Neuronal stem cell (in vitro differentiated cells): ENCODE results near the gene PRKCE.

Experiments used
- DNase-seq: peaks from one replicate; pipeline ENCODE4 v3.0.0-alpha.2; 2013; ENCODE audit warnings: low spot score
- H2AFZ ChIP-seq: one replicate; pipeline ENCODE4 v1.6.1; 2013; ENCODE audit warnings: mild to moderate bottlenecking, low read length, inconsistent platforms
- H2AK5ac ChIP-seq: 2 replicates; pipeline ENCODE4 v1.6.1; 2013; ENCODE audit warnings: low read depth, mild to moderate bottlenecking, inconsistent platforms, low read length, moderate library complexity, mixed read lengths
- H2BK120ac ChIP-seq: 2 replicates; pipeline ENCODE4 v1.6.1; 2013; ENCODE audit warnings: low read depth, mild to moderate bottlenecking, inconsistent platforms, low read length, moderate library complexity, mixed read lengths
- H2BK12ac ChIP-seq: one replicate; pipeline ENCODE4 v1.6.1; 2013; ENCODE audit warnings: low read length, inconsistent platforms
- H2BK15ac ChIP-seq: 2 replicates; pipeline ENCODE4 v1.6.1; 2013; ENCODE audit warnings: mild to moderate bottlenecking, low read length, inconsistent platforms, mixed read lengths
- H2BK5ac ChIP-seq: one replicate; pipeline ENCODE4 v1.6.1; 2013; ENCODE audit warnings: inconsistent platforms, mild to moderate bottlenecking, low read length, moderate library complexity
- H3K14ac ChIP-seq: one replicate; pipeline ENCODE4 v1.6.1; 2013; ENCODE audit warnings: low read length, inconsistent platforms
- H3K18ac ChIP-seq: 2 replicates; pipeline ENCODE4 v1.6.1; 2013; ENCODE audit warnings: low read length, inconsistent platforms
- H3K23ac ChIP-seq: 2 replicates; pipeline ENCODE4 v1.6.1; 2013; ENCODE audit warnings: low read depth, mild to moderate bottlenecking, mixed read lengths, low read length, inconsistent platforms; ENCODE audit not compliant: poor library complexity
- H3K27ac ChIP-seq: replicated peaks from 3 replicates; pipeline ENCODE4 v1.5.1; 2013; ENCODE audit warnings: low read length, inconsistent platforms
- H3K27me3 ChIP-seq, 3 experiments: 2 replicates each; pipeline ENCODE4 v1.6.1; 2013; ENCODE audit warnings: low read length in 3 of 3, mild to moderate bottlenecking in 2 of 3, inconsistent platforms in 1 of 3, low read depth in 1 of 3, mixed read lengths in 1 of 3, moderate library complexity in 1 of 3; ENCODE audit not compliant: control insufficient read depth in 3 of 3, insufficient read depth in 3 of 3
- H3K36me3 ChIP-seq, 2 donors: replicated peaks in 1 of 2; 2 replicates each; pipeline ENCODE4 v1.6.1; 2013; ENCODE audit warnings: low read length in 2 of 2; ENCODE audit not compliant: control insufficient read depth in 2 of 2, insufficient read depth in 2 of 2
- H3K4ac ChIP-seq: 2 replicates; pipeline ENCODE4 v1.6.1; 2013; ENCODE audit warnings: inconsistent platforms, mild to moderate bottlenecking, low read length, moderate library complexity
- H3K4me1 ChIP-seq, 2 donors: 1 replicate in 1 of 2; 2 replicates in 1 of 2; pipeline ENCODE4 v1.6.1; 2013; ENCODE audit warnings: low read length in 2 of 2, low read depth in 1 of 2; ENCODE audit not compliant: control insufficient read depth in 2 of 2, insufficient read depth in 1 of 2
- H3K4me2 ChIP-seq: one replicate; pipeline ENCODE4 v1.6.1; 2013; ENCODE audit warnings: mild to moderate bottlenecking, low read length, inconsistent platforms; ENCODE audit not compliant: insufficient read depth, poor library complexity, severe bottlenecking
- H3K4me3 ChIP-seq, 2 donors: 2 replicates each; pipeline ENCODE4 v1.5.1; 2013; ENCODE audit warnings: low read length in 2 of 2, mild to moderate bottlenecking in 2 of 2, inconsistent platforms in 1 of 2, moderate library complexity in 1 of 2
- H3K79me1 ChIP-seq: one replicate; pipeline ENCODE4 v1.6.1; 2013; ENCODE audit warnings: low read depth, mild to moderate bottlenecking, inconsistent platforms, low read length, moderate library complexity
- H3K9ac ChIP-seq: one replicate; pipeline ENCODE4 v1.6.1; 2013; ENCODE audit warnings: mild to moderate bottlenecking, low read depth, low read length, inconsistent platforms; ENCODE audit not compliant: poor library complexity
- H3K9me3 ChIP-seq, 2 donors: replicated peaks in 1 of 2; 2 replicates each; pipeline versions ENCODE3 to v1.6.1; 2013; ENCODE audit warnings: low read length in 2 of 2, mild to moderate bottlenecking in 2 of 2, inconsistent platforms in 1 of 2, low read depth in 1 of 2, mixed read lengths in 1 of 2, moderate library complexity in 1 of 2; ENCODE audit not compliant: control insufficient read depth in 2 of 2, insufficient read depth in 1 of 2
- H4K8ac ChIP-seq: one replicate; pipeline ENCODE4 v1.6.1; 2013; ENCODE audit warnings: low read depth, mild to moderate bottlenecking, inconsistent platforms, low read length, moderate library complexity
- H4K91ac ChIP-seq: one replicate; pipeline ENCODE4 v1.6.1; 2013; ENCODE audit warnings: low read length, low read depth, mild to moderate bottlenecking, inconsistent platforms; ENCODE audit not compliant: poor library complexity
- WGBS, 2 donors: extraction: QIAGEN DNeasy Blood & Tissue Kit; methylation state at CpG; one replicate each; pipeline ENCODE4 v1.1.7; 2013; ENCODE audit warnings: missing lambda C conversion rate in 2 of 2, mixed read lengths in 1 of 2; ENCODE audit not compliant: insufficient read length in 2 of 2, insufficient replicate concordance in 1 of 2; ENCODE audit errors: extremely low coverage in 2 of 2; 5-methylcytosine and 5-hydroxymethylcytosine counted together

Gene PRKCE

DNA sequence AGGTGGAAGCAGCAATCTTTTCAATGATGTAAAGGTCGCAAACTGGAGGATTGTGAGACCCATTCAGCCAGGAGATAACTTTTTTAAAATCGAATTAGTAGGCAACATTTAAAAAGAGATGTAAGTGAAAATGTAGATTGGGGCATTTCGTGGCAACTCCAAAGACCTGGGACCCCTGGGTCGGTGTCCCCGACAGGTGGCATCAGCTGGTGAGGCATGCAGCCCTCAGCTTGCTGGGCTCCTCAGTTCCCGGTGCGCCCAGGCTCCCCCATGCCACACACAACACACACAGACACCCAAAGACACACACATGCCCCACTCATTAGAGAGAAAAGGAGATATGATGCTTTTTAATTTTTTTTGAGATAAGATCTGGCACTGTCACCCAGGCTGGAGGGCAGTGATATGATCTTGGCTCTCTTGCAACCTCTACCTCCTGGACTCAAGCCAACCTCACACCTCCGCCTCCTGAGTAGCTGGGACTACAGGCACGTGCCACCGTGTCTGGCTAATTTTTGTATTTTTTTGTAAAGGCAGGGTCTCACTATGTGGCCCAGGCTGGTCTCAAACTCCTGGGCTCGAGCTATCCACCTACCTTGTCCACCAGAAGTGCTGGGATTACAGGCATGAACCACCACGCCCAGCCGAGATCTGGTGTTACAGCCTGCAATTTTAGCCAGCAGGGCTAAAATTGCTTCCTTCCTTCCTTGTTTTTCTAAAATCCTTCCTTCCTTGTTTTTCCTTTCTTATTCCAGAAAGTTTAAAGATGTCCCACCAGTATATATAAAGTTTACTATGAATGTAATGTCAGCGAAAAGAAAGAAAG lies 523.1 kb downstream of the PRKCE start:
- Histone ChIP-seq H3K9me3 (no peaks in the 10 kb centered on the region), H3K4me3 (no peak overlapping the region), H3K14ac (no peak overlapping the region), H3K9ac (no peak overlapping the region), H4K91ac (no peak overlapping the region), H2AFZ (no peak overlapping the region), H3K18ac (no peak overlapping the region), H3K27ac (no peak overlapping the region), H3K23ac (no peak overlapping the region), H3K4me1 (peaks cover 0 to 10% of the 10 kb centered on the region in 2 donors), H3K36me3 (no peaks in the 10 kb centered on the region), H3K79me1 (no peaks in the 10 kb centered on the region), H3K27me3 (no peaks in the 10 kb centered on the region), H2BK15ac (no peak overlapping the region), H3K4ac (no peak overlapping the region), H2BK5ac (no peak overlapping the region), H2AK5ac (no peak overlapping the region), H3K4me2 (no peak overlapping the region), H4K8ac (no peak overlapping the region), H2BK120ac (no peak overlapping the region), H2BK12ac (no peak overlapping the region)
- WGBS, 2 donors = no CpG with 5 or more reads among the region's 14 CpGs
- DNase-seq = no peak

DNA sequence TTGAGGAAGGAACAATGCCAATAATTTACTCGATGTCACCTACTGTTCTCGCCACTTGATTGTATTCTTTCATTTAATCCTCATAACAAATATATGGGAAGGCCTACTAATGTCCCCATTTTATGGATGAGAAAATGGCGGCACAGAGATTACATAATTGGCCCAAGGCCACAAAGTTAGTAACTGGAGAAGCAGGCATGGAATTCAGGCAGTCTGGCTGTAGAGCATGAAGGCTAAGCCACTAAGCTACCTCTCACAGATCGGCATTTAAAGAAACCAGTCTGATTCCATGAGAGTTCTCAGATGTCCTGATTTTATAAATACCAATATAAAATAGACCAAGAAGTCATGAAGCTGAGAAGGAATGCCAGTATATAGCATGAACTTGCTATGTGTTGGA lies 523.9 kb downstream of the PRKCE start:
- Histone ChIP-seq H2BK5ac (no peak overlapping the region), H2AK5ac (no peak overlapping the region), H3K4me1 (peaks cover 0 to 10% of the 10 kb centered on the region in 2 donors), H2BK120ac (no peak overlapping the region), H4K91ac (no peak overlapping the region), H2AFZ (no peak overlapping the region), H3K9me3 (no peaks in the 10 kb centered on the region), H3K18ac (no peak overlapping the region), H3K27ac (no peak overlapping the region), H3K36me3 (no peaks in the 10 kb centered on the region), H2BK15ac (no peak overlapping the region), H3K14ac (no peak overlapping the region), H3K4ac (no peak overlapping the region), H3K4me2 (no peak overlapping the region), H3K9ac (no peak overlapping the region), H3K23ac (no peak overlapping the region), H4K8ac (no peak overlapping the region), H3K27me3 (no peaks in the 10 kb centered on the region), H3K79me1 (no peaks in the 10 kb centered on the region), H3K4me3 (no peak overlapping the region), H2BK12ac (no peak overlapping the region)
- WGBS, 2 donors = no CpG with 5 or more reads among the region's 4 CpGs
- DNase-seq = no peak

DNA sequence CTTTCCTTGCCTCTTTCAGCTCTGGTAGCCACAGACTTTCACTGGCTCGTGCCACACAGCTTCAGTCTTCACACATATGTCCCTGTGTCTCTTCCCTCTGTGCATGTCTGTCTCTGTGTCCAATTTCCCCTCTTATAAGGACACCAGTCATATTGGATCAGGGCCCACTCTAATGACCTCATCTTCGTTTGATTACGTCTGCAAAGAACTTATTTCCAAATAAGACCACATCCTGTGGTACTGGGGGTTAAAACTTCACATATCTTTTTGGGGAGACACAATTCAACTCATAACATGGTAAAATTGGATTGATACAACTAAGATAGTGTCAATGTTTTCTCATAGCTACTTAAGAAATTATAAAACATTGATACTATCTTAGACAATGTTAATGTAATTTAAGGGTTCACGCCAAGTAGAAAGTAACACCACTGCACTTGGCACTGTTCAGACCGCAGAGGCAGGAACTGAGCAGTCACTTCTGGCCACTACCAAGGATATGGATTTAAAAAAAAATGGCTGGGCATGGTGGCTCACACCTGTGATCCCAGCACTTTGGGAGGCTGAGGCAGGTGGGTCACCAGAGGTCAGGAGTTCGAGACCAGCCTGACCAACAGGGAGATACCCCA lies 526.1 kb downstream of the PRKCE start:
- Histone ChIP-seq H3K27ac (no peak overlapping the region), H2AK5ac (no peak overlapping the region), H3K36me3 (no peaks in the 10 kb centered on the region), H3K4me1 (peaks cover 0 to 2% of the 10 kb centered on the region in 2 donors), H3K14ac (no peak overlapping the region), H3K18ac (no peak overlapping the region), H3K9ac (no peak overlapping the region), H3K4me2 (no peak overlapping the region), H2AFZ (no peak overlapping the region), H3K23ac (no peak overlapping the region), H2BK15ac (no peak overlapping the region), H2BK120ac (no peak overlapping the region), H3K4me3 (no peak overlapping the region), H4K8ac (no peak overlapping the region), H3K79me1 (no peaks in the 10 kb centered on the region), H4K91ac (no peak overlapping the region), H2BK12ac (no peak overlapping the region), H3K9me3 (no peaks in the 10 kb centered on the region), H3K27me3 (no peaks in the 10 kb centered on the region), H3K4ac (no peak overlapping the region), H2BK5ac (no peak overlapping the region)
- WGBS, 2 donors = no CpG with 5 or more reads among the region's 6 CpGs
- no peak for DNase-seq

DNA sequence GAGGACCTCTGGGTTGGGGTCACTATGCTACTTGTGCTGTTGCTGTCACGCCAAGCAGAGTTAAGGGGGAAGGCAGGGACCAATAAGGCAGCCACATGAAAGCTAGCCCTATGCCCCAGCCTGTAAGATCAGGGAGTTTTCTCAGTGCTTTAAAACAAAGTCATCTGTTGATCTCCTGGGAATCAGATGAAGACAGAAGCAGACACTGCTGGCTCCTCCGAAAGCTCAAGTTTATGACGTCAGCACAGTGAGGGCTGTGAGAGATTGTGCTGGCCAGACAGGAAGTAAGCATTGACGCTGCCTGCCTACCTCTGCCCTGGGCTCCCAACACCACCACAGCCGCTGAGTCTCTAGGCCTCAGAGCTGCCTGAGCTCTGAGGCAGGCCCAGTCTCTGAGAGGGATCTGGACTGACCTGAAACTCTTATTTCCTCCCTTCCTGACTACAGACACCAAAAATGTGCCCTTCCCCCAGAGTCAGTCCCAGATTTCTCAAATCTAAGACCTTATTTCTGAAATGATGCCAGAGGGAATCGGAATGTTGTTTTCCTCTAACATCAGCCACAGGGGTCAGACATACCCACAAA lies 527.7 kb downstream of the PRKCE start:
- no peak overlapping the region for H3K4me3 ChIP-seq
- H3K14ac ChIP-seq = no peak overlapping the region
- H2AFZ ChIP-seq = no peak overlapping the region
- H4K91ac ChIP-seq = no peak overlapping the region
- no peak overlapping the region for H2BK15ac ChIP-seq
- H3K27me3 ChIP-seq = no peaks in the 10 kb centered on the region
- no peak overlapping the region for H3K27ac ChIP-seq
- no peak overlapping the region for H3K9ac ChIP-seq
- H3K4me2 ChIP-seq = no peak overlapping the region
- no peak overlapping the region for H3K18ac ChIP-seq
- no peak overlapping the region for H2BK120ac ChIP-seq
- no peak for DNase-seq
- no peak overlapping the region for H2BK5ac ChIP-seq
- H3K79me1 ChIP-seq = no peaks in the 10 kb centered on the region
- H3K4ac ChIP-seq = no peak overlapping the region
- WGBS, 2 donors = no CpG with 5 or more reads among the region's 6 CpGs
- peaks cover 0 to 4% of the 10 kb centered on the region in 2 donors for H3K4me1 ChIP-seq
- no peak overlapping the region for H4K8ac ChIP-seq
- H3K23ac ChIP-seq = no peak overlapping the region
- H2BK12ac ChIP-seq = no peak overlapping the region
- H2AK5ac ChIP-seq = no peak overlapping the region
- no peaks in the 10 kb centered on the region for H3K9me3 ChIP-seq
- no peaks in the 10 kb centered on the region for H3K36me3 ChIP-seq
